Cardiac muscle cell (in vitro differentiated cells and primary cell): ENCODE measurements around the gene ARL13B. TPM values are rescaled to one million over a fixed set of nuclear protein-coding genes. Genes with fewer than 3 reads are reported as not detected.

Experiments
- DNase-seq, 2 donors: peaks; one replicate each; pipeline versions ENCODE4 v3.0.0 to v3.0.0-alpha.2; 2010 to 2017; ENCODE audit warnings: low read depth in 1 of 2, low spot score in 1 of 2
- H3K27ac ChIP-seq: fragments of 200-600 bp; sonication (generic); 2 replicates; pipeline ENCODE4 v1.5.1; 2016
- H3K27me3 ChIP-seq: fragments of 200-600 bp; sonication (generic); 2 replicates; pipeline ENCODE4 v1.6.0; 2016; ENCODE audit warnings: control low read depth
- H3K36me3 ChIP-seq: fragments of 200-600 bp; sonication (generic); 2 replicates; pipeline ENCODE4 v1.5.1; 2016; ENCODE audit warnings: control low read depth
- H3K4me1 ChIP-seq: fragments of 200-600 bp; sonication (generic); 2 replicates; pipeline ENCODE4 v1.8.1; 2017; ENCODE audit warnings: low read depth, mild to moderate bottlenecking, mixed run types
- H3K4me3 ChIP-seq: fragments of 200-600 bp; sonication (generic); 2 replicates; pipeline ENCODE4 v1.5.1; 2016; ENCODE audit warnings: mild to moderate bottlenecking
- H3K9me3 ChIP-seq: fragments of 200-600 bp; sonication (generic); 2 replicates; pipeline ENCODE4 v1.5.1; 2017; ENCODE audit warnings: low read depth, mild to moderate bottlenecking, control low read depth
- CTCF ChIP-seq: IDR thresholded peaks from 2 replicates; pipeline ENCODE4 v1.5.1; 2012; ENCODE audit warnings: low read depth, mild to moderate bottlenecking, low read length
- polyA plus RNA-seq: library from polyadenylated mRNA; unstranded; fragments of >200 nt; fragmentation: Nextera tagmentation; extraction: Ambion mirVana; gene quantifications from 2 replicates; pipeline ENCODE4 v1.2.1, GENCODE V29; 2016
- total RNA-seq: library from RNA; depleted of rRNA; stranded (reverse); fragments of >200 nt; gene quantifications from 2 replicates; pipeline ENCODE4 v1.2.3, GENCODE V29; 2016

ARL13B gene
- total and polyA plus RNA-seq, 2 experiments from 2014 or later, result 6.8 to 8.5 TPM

GRCh38 chr3:94012185-94012584 is 32.2 kb downstream of the ARL13B start:
- H3K4me3 ChIP-seq, result no peak overlapping the region
- no peaks in the 10 kb centered on the region for H3K9me3 ChIP-seq
- no peaks in the 10 kb centered on the region for H3K4me1 ChIP-seq
- no peak for DNase-seq
- no peaks in the 10 kb centered on the region for H3K27me3 ChIP-seq
- TF ChIP-seq CTCF, result no peak
- H3K36me3 ChIP-seq, result no peaks in the 10 kb centered on the region
- no peak overlapping the region for H3K27ac ChIP-seq

- Histone ChIP-seq H3K4me3 (no peak overlapping the region), H3K27me3 (no peaks in the 10 kb centered on the region), H3K27ac (no peak overlapping the region), H3K4me1 (no peaks in the 10 kb centered on the region), H3K36me3 (no peaks in the 10 kb centered on the region), H3K9me3 (no peaks in the 10 kb centered on the region)
- DNase-seq, result no peak
- no peak for TF ChIP-seq CTCF
Measured at GRCh38 chr3:94015025-94015424, 35.1 kb downstream of the ARL13B start.

DNA sequence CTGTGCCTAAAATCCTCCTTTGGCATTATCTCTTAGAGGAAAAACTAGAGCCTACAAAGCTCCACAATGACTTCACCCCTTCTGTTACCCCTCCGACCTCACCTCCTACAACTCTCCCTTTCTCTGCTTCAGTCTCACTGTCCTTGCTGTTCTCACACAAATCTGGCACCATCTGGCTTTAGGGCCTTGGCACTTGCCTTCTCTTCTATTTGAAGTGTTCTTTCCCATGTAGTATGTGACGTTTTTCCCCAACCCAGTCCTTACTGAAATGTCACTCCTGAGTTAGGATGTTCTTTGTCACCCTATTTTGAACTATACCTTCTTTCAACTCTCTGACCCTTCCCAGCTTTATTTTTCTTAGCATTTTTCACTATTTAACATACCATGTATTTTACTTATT is 39.7 kb downstream of the ARL13B start:
- H3K27ac ChIP-seq, result no peak overlapping the region
- no peak for TF ChIP-seq CTCF
- no peaks in the 10 kb centered on the region for H3K36me3 ChIP-seq
- no peak for DNase-seq
- no peaks in the 10 kb centered on the region for H3K4me1 ChIP-seq
- no peaks in the 10 kb centered on the region for H3K27me3 ChIP-seq
- no peaks in the 10 kb centered on the region for H3K9me3 ChIP-seq
- no peak overlapping the region for H3K4me3 ChIP-seq

DNA sequence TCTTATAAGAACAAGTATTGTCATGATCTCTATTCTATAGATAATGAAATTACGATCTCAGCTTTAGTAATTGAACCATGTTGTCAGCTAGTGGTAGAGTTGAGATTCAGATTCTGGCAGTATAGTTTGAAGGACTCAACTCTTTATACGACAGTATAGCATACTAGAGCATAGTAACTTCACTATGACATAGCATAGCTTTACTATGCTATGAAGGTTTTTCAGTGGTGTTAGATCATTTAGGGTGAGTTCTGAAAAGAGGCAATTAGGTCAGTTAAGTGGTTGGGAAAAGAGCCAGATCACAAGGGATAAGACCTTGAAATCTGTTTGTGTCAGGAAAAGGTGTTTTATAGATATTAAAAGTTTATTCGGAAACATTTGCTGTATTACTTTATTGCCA is 40.3 kb downstream of the ARL13B start:
- no peaks in the 10 kb centered on the region for H3K9me3 ChIP-seq
- no peaks in the 10 kb centered on the region for H3K36me3 ChIP-seq
- no peaks in the 10 kb centered on the region for H3K27me3 ChIP-seq
- no peaks in the 10 kb centered on the region for H3K4me1 ChIP-seq
- no peak for DNase-seq
- no peak overlapping the region for H3K4me3 ChIP-seq
- no peak for TF ChIP-seq CTCF
- H3K27ac ChIP-seq, result no peak overlapping the region

DNA sequence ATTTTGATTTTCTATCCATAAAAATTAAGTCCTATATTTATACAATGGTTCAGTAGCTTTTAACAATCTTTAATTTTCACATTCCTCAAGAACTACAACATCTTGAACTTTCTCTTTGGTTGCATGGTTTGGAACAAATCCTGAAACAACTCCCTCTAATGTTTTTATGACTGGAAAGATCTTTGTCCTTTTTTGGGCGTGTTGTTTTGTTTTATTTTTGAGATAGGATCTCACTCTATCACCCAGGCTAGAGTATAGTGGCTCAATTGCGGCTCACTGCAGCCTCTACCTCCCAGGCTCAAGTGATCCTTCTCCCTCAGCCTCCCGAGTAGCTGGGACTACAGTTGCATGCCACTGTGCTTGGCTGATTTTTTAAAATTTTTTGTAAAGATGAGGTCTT is 44.4 kb downstream of the ARL13B start:
- no peak overlapping the region for H3K27ac ChIP-seq
- no peaks in the 10 kb centered on the region for H3K4me1 ChIP-seq
- DNase-seq, result no peak
- TF ChIP-seq CTCF, result no peak
- H3K9me3 ChIP-seq, result no peaks in the 10 kb centered on the region
- H3K36me3 ChIP-seq, result no peaks in the 10 kb centered on the region
- no peaks in the 10 kb centered on the region for H3K27me3 ChIP-seq
- H3K4me3 ChIP-seq, result no peak overlapping the region

GRCh38 chr3:94026623-94027022 is 46.7 kb downstream of the ARL13B start:
- no peak for TF ChIP-seq CTCF
- Histone ChIP-seq H3K27ac (no peak overlapping the region), H3K4me3 (no peak overlapping the region), H3K9me3 (no peaks in the 10 kb centered on the region), H3K4me1 (no peaks in the 10 kb centered on the region), H3K36me3 (no peaks in the 10 kb centered on the region), H3K27me3 (no peaks in the 10 kb centered on the region)
- DNase-seq, result no peak
